HepG2 (cell line): Measurements from ENCODE around the gene ARSB. TPM values are rescaled to one million over a fixed set of nuclear protein-coding genes. Genes with fewer than 3 reads are reported as not detected.

Source experiments
- DPF2 ChIP-seq: sonication (generic); formaldehyde crosslinking; IDR thresholded peaks from 2 replicates; pipeline ENCODE4 v1.4.0; 2020; ENCODE audit warnings: mild to moderate bottlenecking, low read depth, missing genetic modification reagents, borderline replicate concordance
- EEA1 ChIP-seq: sonication (generic); formaldehyde crosslinking; IDR thresholded peaks from 2 replicates; pipeline ENCODE4 v1.5.1; 2020; ENCODE audit warnings: mild to moderate bottlenecking, missing genetic modification reagents, borderline replicate concordance
- MAZ ChIP-seq, 2 experiments: sonication (generic) in 1 of 2; formaldehyde crosslinking in 1 of 2; IDR thresholded peaks; 2 replicates each; pipeline versions ENCODE4 v1.5.0 to v1.6.1; 2012 to 2020; ENCODE audit warnings: low read depth in 2 of 2, mild to moderate bottlenecking in 2 of 2, borderline replicate concordance in 1 of 2, improper control_type of control experiment in 1 of 2, low read length in 1 of 2, missing genetic modification reagents in 1 of 2, moderate library complexity in 1 of 2
- NFIC ChIP-seq: IDR thresholded peaks from 2 replicates; pipeline ENCODE4 v1.6.1; 2012; ENCODE audit warnings: mild to moderate bottlenecking, low read length, inconsistent platforms
- NR1H2 ChIP-seq: sonication (generic); formaldehyde crosslinking; IDR thresholded peaks from 2 replicates; pipeline ENCODE4 v1.8.1; 2022; ENCODE audit warnings: low read depth, missing genetic modification reagents, borderline replicate concordance
- PHF20 ChIP-seq: sonication (generic); formaldehyde crosslinking; IDR thresholded peaks from 2 replicates; pipeline ENCODE4 v1.5.0; 2020; ENCODE audit warnings: mild to moderate bottlenecking, missing genetic modification reagents
- SNAPC2 ChIP-seq: sonication (generic); formaldehyde crosslinking; IDR thresholded peaks from 2 replicates; pipeline ENCODE4 v1.8.1; 2022; ENCODE audit warnings: mild to moderate bottlenecking, missing genetic modification reagents
- SRSF4 ChIP-seq: fragments of 200-400 bp; formaldehyde crosslinking; IDR thresholded peaks from one replicate; pipeline ENCODE4 v1.6.1; 2018; ENCODE audit warnings: mild to moderate bottlenecking, low read depth, low read length, moderate library complexity; ENCODE audit not compliant: poor library complexity, severe bottlenecking
- TAF15 ChIP-seq: fragments of 200-400 bp; formaldehyde crosslinking; IDR thresholded peaks from one replicate; pipeline ENCODE4 v1.6.1; 2018; ENCODE audit warnings: mild to moderate bottlenecking, low read depth, low read length; ENCODE audit not compliant: poor library complexity, severe bottlenecking
- TEF ChIP-seq: sonication (generic); formaldehyde crosslinking; IDR thresholded peaks from 2 replicates; pipeline ENCODE4 v1.5.0; 2020; ENCODE audit warnings: missing genetic modification reagents
- TERF1 ChIP-seq: sonication (generic); formaldehyde crosslinking; IDR thresholded peaks from 2 replicates; pipeline ENCODE4 v1.8.0; 2022; ENCODE audit warnings: mild to moderate bottlenecking, missing genetic modification reagents, moderate library complexity
- THAP11 ChIP-seq: IDR thresholded peaks from 2 replicates; pipeline ENCODE4 v1.6.1; 2016; ENCODE audit warnings: missing biosample characterization, missing genetic modification reagents
- TSC22D2 ChIP-seq: sonication (generic); formaldehyde crosslinking; IDR thresholded peaks from 2 replicates; pipeline ENCODE4 v1.5.1; 2020; ENCODE audit warnings: missing genetic modification reagents, mild to moderate bottlenecking, borderline replicate concordance
- ZBTB1 ChIP-seq: sonication (generic); formaldehyde crosslinking; IDR thresholded peaks from 2 replicates; pipeline ENCODE4 v1.4.0; 2020; ENCODE audit warnings: missing genetic modification reagents, borderline replicate concordance
- ZFAT ChIP-seq: sonication (generic); formaldehyde crosslinking; conservative IDR thresholded peaks from 2 replicates; pipeline ENCODE4 v1.8.1; 2023; ENCODE audit warnings: missing genetic modification reagents, inconsistent platforms
- ZGPAT ChIP-seq: IDR thresholded peaks from 2 replicates; pipeline ENCODE4 v1.6.1; 2016; ENCODE audit warnings: mild to moderate bottlenecking
- ZNF160 ChIP-seq: sonication (generic); formaldehyde crosslinking; IDR thresholded peaks from 2 replicates; pipeline ENCODE4 v1.8.0; 2022; ENCODE audit warnings: mild to moderate bottlenecking, inconsistent platforms, missing genetic modification reagents
- ZNF354B ChIP-seq: sonication (generic); formaldehyde crosslinking; IDR thresholded peaks from 2 replicates; pipeline ENCODE4 v1.8.0; 2022; ENCODE audit warnings: mild to moderate bottlenecking, missing genetic modification reagents
- ZNF484 ChIP-seq: sonication (generic); formaldehyde crosslinking; IDR thresholded peaks from 2 replicates; pipeline ENCODE4 v1.5.1; 2020; ENCODE audit warnings: mild to moderate bottlenecking, low read depth, missing genetic modification reagents, borderline replicate concordance
- ZNF513 ChIP-seq: sonication (generic); formaldehyde crosslinking; conservative IDR thresholded peaks from 2 replicates; pipeline ENCODE4 v1.5.0; 2020; ENCODE audit warnings: missing genetic modification reagents
- ZNF546 ChIP-seq: sonication (generic); formaldehyde crosslinking; conservative IDR thresholded peaks from 2 replicates; pipeline ENCODE4 v1.8.1; 2023; ENCODE audit warnings: mild to moderate bottlenecking, missing genetic modification reagents
- ZNF558 ChIP-seq: sonication (generic); formaldehyde crosslinking; IDR thresholded peaks from 2 replicates; pipeline ENCODE4 v1.9.0; 2022; ENCODE audit warnings: mild to moderate bottlenecking, missing genetic modification reagents, borderline replicate concordance
- ZNF572 ChIP-seq: sonication (generic); formaldehyde crosslinking; IDR thresholded peaks from 2 replicates; pipeline ENCODE4 v1.5.1; 2020; ENCODE audit warnings: mild to moderate bottlenecking, missing genetic modification reagents
- ZNF644 ChIP-seq: IDR thresholded peaks from 2 replicates; pipeline ENCODE4 v1.6.1; 2016; ENCODE audit warnings: low read depth
- ZNF782 ChIP-seq: sonication (generic); formaldehyde crosslinking; IDR thresholded peaks from 2 replicates; pipeline ENCODE4 v1.4.0; 2020; ENCODE audit warnings: missing genetic modification reagents, mild to moderate bottlenecking, borderline replicate concordance
- polyA plus RNA-seq, 8 experiments: library from polyadenylated mRNA; depleted of rRNA in 3 of 8; stranded (reverse) in 7 of 8; unstranded in 1 of 8; fragments of >200 nt; fragmentation: Illumina TruSeq in 4 of 8; extraction: Trizol in 4 of 8; gene quantifications; 2 replicates each; pipeline versions ENCODE4 v1.2.1 to v1.2.3, GENCODE V29; 2011 to 2016; ENCODE audit warnings: low read depth in 4 of 8, missing spikeins in 1 of 8, mixed read lengths in 1 of 8; ENCODE audit not compliant: insufficient read depth in 1 of 8
- total RNA-seq, 5 experiments: library from RNA; depleted of rRNA; stranded (reverse); fragments of >200 nt; fragmentation: Illumina TruSeq; extraction: Trizol; gene quantifications; 2 replicates each; pipeline ENCODE4 v1.2.3, GENCODE V29; 2016; ENCODE audit warnings: low read depth in 1 of 5

Gene ARSB
- total and polyA plus RNA-seq, 2 of the 13 experiments (the other 11 are each of a cell fraction or from before 2014, with no cell fraction given): 52.6 to 66.4 TPM

GRCh38 chr5:78985725-78986223 lies 664 bp upstream of the ARSB start (continued):
- TF ChIP-seq SRSF4 (no peak), EEA1 (CRISPR knock-in tag) (no peak), ZNF546 (CRISPR knock-in tag) (no peak), ZGPAT (peak; percentile 96), ZNF644 (0 out of 2 replicates have a peak, but pooled peaks have one; percentile 17), ZNF513 (CRISPR knock-in tag) (no peak), SNAPC2 (peak; percentile 57; the same call in 1 of the 2 replicates), THAP11 (CRISPR knock-in tag) (peak; percentile 81), ZNF572 (CRISPR knock-in tag) (no peak), ZNF354B (CRISPR knock-in tag) (peak; percentile 64; the same call in 1 of the 2 replicates), NFIC (peak; percentile 80), TEF (peak; percentile 47; the same call in 1 of the 2 replicates), TERF1 (CRISPR knock-in tag) (no peak), PHF20 (CRISPR knock-in tag) (no peak; the same call in 1 of the 2 replicates), ZNF558 (CRISPR knock-in tag) (no peak), TSC22D2 (CRISPR knock-in tag) (no peak), DPF2 (peak; percentile 93), MAZ (IDR thresholded peaks at IDR 0.05; ENCODE audit: borderline replicate concordance, low read depth, low read length) (no peak; the same call in 1 of the 2 replicates), MAZ (CRISPR knock-in tag; IDR thresholded peaks at IDR 0.05; ENCODE audit: low read depth) (peak; percentile 80; the same call in 1 of the 2 replicates), ZBTB1 (CRISPR knock-in tag) (0 out of 2 replicates have a peak, but pooled peaks have one; percentile 74), NR1H2 (CRISPR knock-in tag) (0 out of 2 replicates have a peak, but pooled peaks have one; percentile 23), ZNF160 (CRISPR knock-in tag) (peak; percentile 56; the same call in 1 of the 2 replicates), TAF15 (no peak), ZFAT (CRISPR knock-in tag) (peak; percentile 82; the same call in 1 of the 2 replicates), ZNF782 (CRISPR knock-in tag) (no peak), ZNF484 (CRISPR knock-in tag) (no peak)
